Osteoblast (primary cell): Measurements from ENCODE around the gene SV2B. TPM values are rescaled to one million over a fixed set of nuclear protein-coding genes. Genes with fewer than 3 reads are reported as not detected.

ENCODE experiments used
- DNase-seq: peaks from one replicate; pipeline ENCODE4 v3.0.0; 2011; ENCODE audit warnings: low spot score, mixed read lengths; ENCODE audit not compliant: insufficient read length; ENCODE audit errors: missing footprints
- H2AFZ ChIP-seq: 2 replicates; pipeline ENCODE4 v1.6.0; 2011; ENCODE audit warnings: mild to moderate bottlenecking, low read length
- H3K27ac ChIP-seq: 2 replicates; pipeline ENCODE4 v1.5.1; 2011; ENCODE audit warnings: mild to moderate bottlenecking, low read depth, low read length, moderate library complexity
- H3K27me3 ChIP-seq: 2 replicates; pipeline ENCODE4 v1.6.0; 2012; ENCODE audit warnings: mild to moderate bottlenecking, control low read depth, inconsistent platforms, low read length, moderate library complexity; ENCODE audit not compliant: insufficient read depth
- H3K36me3 ChIP-seq: 2 replicates; pipeline ENCODE4 v1.5.1; 2011; ENCODE audit warnings: mild to moderate bottlenecking, low read length, control low read depth, moderate library complexity; ENCODE audit not compliant: insufficient read depth
- H3K4me1 ChIP-seq: 2 replicates; pipeline ENCODE4 v1.5.1; 2011; ENCODE audit warnings: mild to moderate bottlenecking, low read length, control low read depth, moderate library complexity; ENCODE audit not compliant: insufficient read depth
- H3K4me2 ChIP-seq: 2 replicates; pipeline ENCODE4 v1.6.0; 2011; ENCODE audit warnings: mild to moderate bottlenecking, low read length; ENCODE audit not compliant: insufficient read depth
- H3K4me3 ChIP-seq: fragments of 200-600 bp; sonication (generic); 3 replicates; pipeline ENCODE4 v1.5.1; 2012; ENCODE audit warnings: mild to moderate bottlenecking, low read length, inconsistent platforms; ENCODE audit not compliant: insufficient read depth
- H3K79me2 ChIP-seq: 2 replicates; pipeline ENCODE4 v1.6.0; 2012; ENCODE audit warnings: mild to moderate bottlenecking, low read length, control low read depth, inconsistent platforms; ENCODE audit not compliant: insufficient read depth
- H3K9me3 ChIP-seq: 2 replicates; pipeline ENCODE4 v1.5.1; 2011; ENCODE audit warnings: low read depth, low read length, control low read depth
- H4K20me1 ChIP-seq: 2 replicates; pipeline ENCODE4 v1.6.0; 2012; ENCODE audit warnings: mild to moderate bottlenecking, low read length, control low read depth; ENCODE audit not compliant: insufficient read depth
- total RNA-seq: library from RNA; depleted of rRNA; stranded (reverse); fragments of >200 nt; gene quantifications from 2 replicates; pipeline ENCODE4 v1.2.3, GENCODE V29; 2012
- TF ChIP-seq, protein P1 (sequence below): IDR thresholded peaks from 2 replicates; pipeline ENCODE4 v1.5.1; 2011; ENCODE audit warnings: mild to moderate bottlenecking, low read depth, low read length, moderate library complexity; ENCODE audit errors: extremely low read depth

The SV2B gene
- total RNA-seq, 1 donor = not detected

DNA sequence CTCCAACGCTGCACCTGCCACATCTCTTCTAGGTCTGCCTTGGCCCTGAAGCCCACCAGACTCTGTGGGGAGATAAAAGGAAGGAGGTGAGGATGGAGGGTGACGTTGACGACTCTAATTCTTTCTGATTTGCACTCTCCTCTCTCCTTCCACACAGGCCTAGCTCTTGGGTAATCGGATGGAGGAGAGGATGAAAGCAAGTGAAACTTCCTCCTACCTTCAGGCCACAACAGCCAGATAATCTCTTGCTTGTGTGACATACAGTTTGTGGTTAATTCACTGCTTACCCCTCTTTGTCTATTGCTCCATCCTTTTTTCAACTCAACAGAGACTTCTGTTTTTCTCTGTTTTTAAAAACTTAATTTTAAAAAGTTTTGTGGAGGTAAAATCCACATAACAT lies 208.1 kb downstream of the SV2B start:
- TF ChIP-seq, protein P1, sequence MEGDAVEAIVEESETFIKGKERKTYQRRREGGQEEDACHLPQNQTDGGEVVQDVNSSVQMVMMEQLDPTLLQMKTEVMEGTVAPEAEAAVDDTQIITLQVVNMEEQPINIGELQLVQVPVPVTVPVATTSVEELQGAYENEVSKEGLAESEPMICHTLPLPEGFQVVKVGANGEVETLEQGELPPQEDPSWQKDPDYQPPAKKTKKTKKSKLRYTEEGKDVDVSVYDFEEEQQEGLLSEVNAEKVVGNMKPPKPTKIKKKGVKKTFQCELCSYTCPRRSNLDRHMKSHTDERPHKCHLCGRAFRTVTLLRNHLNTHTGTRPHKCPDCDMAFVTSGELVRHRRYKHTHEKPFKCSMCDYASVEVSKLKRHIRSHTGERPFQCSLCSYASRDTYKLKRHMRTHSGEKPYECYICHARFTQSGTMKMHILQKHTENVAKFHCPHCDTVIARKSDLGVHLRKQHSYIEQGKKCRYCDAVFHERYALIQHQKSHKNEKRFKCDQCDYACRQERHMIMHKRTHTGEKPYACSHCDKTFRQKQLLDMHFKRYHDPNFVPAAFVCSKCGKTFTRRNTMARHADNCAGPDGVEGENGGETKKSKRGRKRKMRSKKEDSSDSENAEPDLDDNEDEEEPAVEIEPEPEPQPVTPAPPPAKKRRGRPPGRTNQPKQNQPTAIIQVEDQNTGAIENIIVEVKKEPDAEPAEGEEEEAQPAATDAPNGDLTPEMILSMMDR = no peak
- H3K36me3 ChIP-seq = no peaks in the 10 kb centered on the region
- H3K27ac ChIP-seq = no peak overlapping the region
- H3K4me2 ChIP-seq = no peak overlapping the region
- no peak overlapping the region for H3K4me3 ChIP-seq
- no peak overlapping the region for H2AFZ ChIP-seq
- H3K4me1 ChIP-seq = no peaks in the 10 kb centered on the region
- peaks cover 33% of the 10 kb centered on the region for H3K27me3 ChIP-seq
- H3K9me3 ChIP-seq = no peaks in the 10 kb centered on the region
- no peaks in the 10 kb centered on the region for H3K79me2 ChIP-seq
- no peaks in the 10 kb centered on the region for H4K20me1 ChIP-seq
- DNase-seq = no peak

DNA sequence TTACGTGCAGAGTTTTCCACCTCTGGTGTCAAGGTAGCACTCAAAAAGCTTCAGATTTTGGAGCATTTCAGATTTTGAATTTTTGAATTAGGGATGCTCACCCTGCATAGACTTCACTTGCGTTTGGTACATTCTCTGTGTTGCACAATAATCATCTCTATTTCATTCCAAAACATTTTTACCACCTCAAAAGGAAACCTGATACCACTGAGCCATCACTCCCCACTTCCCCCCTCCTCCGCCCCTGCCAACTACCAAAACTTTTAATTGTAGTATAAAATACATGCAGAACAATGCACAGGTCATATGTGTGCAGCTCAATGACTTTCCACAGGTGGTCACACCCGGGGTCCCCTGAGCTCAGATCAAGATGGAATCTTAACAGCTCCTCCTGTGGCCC lies 208.8 kb downstream of the SV2B start:
- Histone ChIP-seq H2AFZ (no peak overlapping the region), H3K27ac (no peak overlapping the region), H3K4me3 (no peak overlapping the region), H3K4me1 (no peaks in the 10 kb centered on the region), H3K27me3 (peaks cover 26% of the 10 kb centered on the region), H3K79me2 (no peaks in the 10 kb centered on the region), H3K36me3 (no peaks in the 10 kb centered on the region), H4K20me1 (no peaks in the 10 kb centered on the region), H3K9me3 (no peaks in the 10 kb centered on the region), H3K4me2 (no peak overlapping the region)
- no peak for DNase-seq
- TF ChIP-seq, protein P1 = no peak

DNA sequence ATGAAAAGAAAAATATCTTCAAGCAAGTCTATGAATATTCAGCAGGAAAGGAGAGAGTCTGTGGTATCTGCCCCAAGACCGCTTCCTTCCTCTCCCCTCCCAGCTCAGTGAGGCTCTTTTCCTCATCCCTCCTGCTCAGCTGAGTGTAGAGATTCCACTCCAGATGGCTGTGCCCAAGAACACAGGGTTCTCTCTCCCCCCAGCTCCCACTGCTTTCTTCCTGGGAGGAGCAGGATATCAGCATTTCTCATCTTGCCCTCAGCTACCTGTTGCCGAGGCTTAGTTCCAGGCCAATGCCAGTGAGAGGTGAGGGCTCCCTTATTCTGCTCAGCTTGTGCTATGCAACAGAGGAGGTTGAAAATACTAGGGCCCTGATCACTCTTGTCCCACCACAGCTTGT lies 211.9 kb downstream of the SV2B start:
- no peak overlapping the region for H2AFZ ChIP-seq
- TF ChIP-seq, protein P1 = no peak
- peaks cover 3% of the 10 kb centered on the region for H3K27me3 ChIP-seq
- no peaks in the 10 kb centered on the region for H3K4me1 ChIP-seq
- no peak overlapping the region for H3K4me3 ChIP-seq
- H3K9me3 ChIP-seq = no peaks in the 10 kb centered on the region
- no peaks in the 10 kb centered on the region for H4K20me1 ChIP-seq
- H3K27ac ChIP-seq = no peak overlapping the region
- no peak overlapping the region for H3K4me2 ChIP-seq
- DNase-seq = no peak
- no peaks in the 10 kb centered on the region for H3K36me3 ChIP-seq
- no peaks in the 10 kb centered on the region for H3K79me2 ChIP-seq

DNA sequence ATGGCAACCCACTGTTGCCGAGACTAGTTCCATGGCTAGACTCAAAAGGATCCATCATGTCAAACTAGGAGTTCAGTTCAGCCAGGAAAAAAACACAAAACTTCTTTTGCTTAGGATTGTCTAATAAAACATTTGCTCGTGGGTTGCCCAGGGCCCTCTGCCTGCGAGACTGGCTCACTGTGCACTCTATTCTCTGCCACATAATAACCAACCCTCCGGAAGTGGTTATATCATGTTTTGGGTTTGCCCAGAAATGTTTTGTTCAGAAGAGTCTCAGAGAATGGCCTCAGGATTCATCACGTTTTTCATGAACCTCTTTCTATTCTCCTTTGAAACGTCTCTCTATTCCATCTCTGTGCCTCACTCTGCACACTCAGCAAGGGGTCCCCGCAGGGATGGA lies 216.1 kb downstream of the SV2B start:
- no peak for DNase-seq
- Histone ChIP-seq H2AFZ (no peak overlapping the region), H3K4me3 (no peak overlapping the region), H3K4me1 (no peaks in the 10 kb centered on the region), H3K27me3 (no peaks in the 10 kb centered on the region), H3K79me2 (no peaks in the 10 kb centered on the region), H3K27ac (no peak overlapping the region), H3K9me3 (no peaks in the 10 kb centered on the region), H4K20me1 (no peaks in the 10 kb centered on the region), H3K4me2 (no peak overlapping the region), H3K36me3 (no peaks in the 10 kb centered on the region)
- TF ChIP-seq, protein P1 = no peak
